Astrocyte (in vitro differentiated cells and primary cell): ENCODE data around the gene NCOA1.
A peak's percentile ranks its signal among the peaks of the same experiment; 100 is the strongest.

Experiments used
- EZH2 ChIP-seq: IDR thresholded peaks from 2 replicates; pipeline ENCODE4 v1.6.1; 2012; ENCODE audit warnings: mild to moderate bottlenecking, low read length, inconsistent platforms; ENCODE audit not compliant: insufficient read depth
- TF ChIP-seq, protein P1 (sequence below): IDR thresholded peaks from 2 replicates; pipeline ENCODE4 v1.5.1; 2011; ENCODE audit warnings: low read depth, mild to moderate bottlenecking, inconsistent platforms, low read length, moderate library complexity; ENCODE audit not compliant: insufficient read depth

DNA sequence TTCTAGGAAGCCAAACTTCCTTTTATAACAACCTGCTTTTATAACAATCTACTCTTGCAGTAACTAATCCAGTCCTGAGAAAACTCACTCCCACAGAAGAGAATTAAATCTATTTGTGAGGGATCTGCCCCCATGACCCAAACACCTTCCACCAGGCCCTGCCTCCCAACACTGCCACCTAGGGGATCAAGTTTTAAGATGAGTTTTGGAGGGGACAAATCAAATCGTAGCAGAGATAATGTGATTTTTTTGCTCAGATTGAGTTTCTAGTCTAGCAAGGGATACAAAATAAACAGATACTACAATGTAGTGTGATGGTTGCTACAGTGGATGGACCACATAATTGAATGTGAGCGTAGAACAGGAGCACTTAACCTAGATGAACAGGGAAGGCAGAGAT lies 52.2 kb downstream of the NCOA1 start:
- TF ChIP-seq, protein P1, sequence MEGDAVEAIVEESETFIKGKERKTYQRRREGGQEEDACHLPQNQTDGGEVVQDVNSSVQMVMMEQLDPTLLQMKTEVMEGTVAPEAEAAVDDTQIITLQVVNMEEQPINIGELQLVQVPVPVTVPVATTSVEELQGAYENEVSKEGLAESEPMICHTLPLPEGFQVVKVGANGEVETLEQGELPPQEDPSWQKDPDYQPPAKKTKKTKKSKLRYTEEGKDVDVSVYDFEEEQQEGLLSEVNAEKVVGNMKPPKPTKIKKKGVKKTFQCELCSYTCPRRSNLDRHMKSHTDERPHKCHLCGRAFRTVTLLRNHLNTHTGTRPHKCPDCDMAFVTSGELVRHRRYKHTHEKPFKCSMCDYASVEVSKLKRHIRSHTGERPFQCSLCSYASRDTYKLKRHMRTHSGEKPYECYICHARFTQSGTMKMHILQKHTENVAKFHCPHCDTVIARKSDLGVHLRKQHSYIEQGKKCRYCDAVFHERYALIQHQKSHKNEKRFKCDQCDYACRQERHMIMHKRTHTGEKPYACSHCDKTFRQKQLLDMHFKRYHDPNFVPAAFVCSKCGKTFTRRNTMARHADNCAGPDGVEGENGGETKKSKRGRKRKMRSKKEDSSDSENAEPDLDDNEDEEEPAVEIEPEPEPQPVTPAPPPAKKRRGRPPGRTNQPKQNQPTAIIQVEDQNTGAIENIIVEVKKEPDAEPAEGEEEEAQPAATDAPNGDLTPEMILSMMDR: peak; percentile 3
- no peak for TF ChIP-seq EZH2
